ENCODE data around the gene SPRING1. TPM values are rescaled to one million over a fixed set of nuclear protein-coding genes. Genes with fewer than 3 reads are reported as not detected.

SPRING1 gene
- total RNA-seq, 1 donor from 2014 or later: 77.0 TPM

GRCh38 chr12:116693286-116694227 is 44.3 kb downstream of the SPRING1 start:
- H3K36me3 ChIP-seq (ENCODE audit: control insufficient read depth, insufficient read depth, low read length): no peaks in the 10 kb centered on the region
- H3K27me3 ChIP-seq (ENCODE audit: control insufficient read depth, insufficient read depth, low read length): peaks cover 53% of the 10 kb centered on the region
- no peak for TF ChIP-seq CTCF (IDR thresholded peaks at IDR 0.05; ENCODE audit: insufficient read depth, low read length, poor library complexity, severe bottlenecking)
- no peak for DNase-seq (ENCODE audit: low read depth)
- no peak overlapping the region for H3K4me3 ChIP-seq (ENCODE audit: low read depth, low read length)

GRCh38 chr12:116692605-116693004 is 45.3 kb downstream of the SPRING1 start:
- no peak for TF ChIP-seq CTCF (IDR thresholded peaks at IDR 0.05; ENCODE audit: insufficient read depth, low read length, poor library complexity, severe bottlenecking)
- H3K27me3 ChIP-seq (ENCODE audit: control insufficient read depth, insufficient read depth, low read length): peaks cover 50% of the 10 kb centered on the region
- H3K4me3 ChIP-seq (ENCODE audit: low read depth, low read length): no peak overlapping the region
- DNase-seq (ENCODE audit: low read depth): no peak
- no peaks in the 10 kb centered on the region for H3K36me3 ChIP-seq (ENCODE audit: control insufficient read depth, insufficient read depth, low read length)

- no peak for TF ChIP-seq CTCF (IDR thresholded peaks at IDR 0.05; ENCODE audit: insufficient read depth, low read length, poor library complexity, severe bottlenecking)
- no peak for DNase-seq (ENCODE audit: low read depth)
- Histone ChIP-seq H3K4me3 (ENCODE audit: low read depth, low read length) (no peak overlapping the region), H3K27me3 (ENCODE audit: control insufficient read depth, insufficient read depth, low read length) (peaks cover 43% of the 10 kb centered on the region), H3K36me3 (ENCODE audit: control insufficient read depth, insufficient read depth, low read length) (no peaks in the 10 kb centered on the region)
Observed at GRCh38 chr12:116691636-116692035, 46.2 kb downstream of the SPRING1 start.

- H3K27me3 ChIP-seq (ENCODE audit: control insufficient read depth, insufficient read depth, low read length): peaks cover 40% of the 10 kb centered on the region
- DNase-seq (ENCODE audit: low read depth): no peak
- TF ChIP-seq CTCF (IDR thresholded peaks at IDR 0.05; ENCODE audit: insufficient read depth, low read length, poor library complexity, severe bottlenecking): no peak
- no peak overlapping the region for H3K4me3 ChIP-seq (ENCODE audit: low read depth, low read length)
- no peaks in the 10 kb centered on the region for H3K36me3 ChIP-seq (ENCODE audit: control insufficient read depth, insufficient read depth, low read length)
Observed at GRCh38 chr12:116691205-116691604, 46.7 kb downstream of the SPRING1 start.

- no peak for DNase-seq (ENCODE audit: low read depth)
- Histone ChIP-seq H3K4me3 (ENCODE audit: low read depth, low read length) (no peak overlapping the region), H3K36me3 (ENCODE audit: control insufficient read depth, insufficient read depth, low read length) (no peaks in the 10 kb centered on the region), H3K27me3 (ENCODE audit: control insufficient read depth, insufficient read depth, low read length) (peaks cover 34% of the 10 kb centered on the region)
- no peak for TF ChIP-seq CTCF (IDR thresholded peaks at IDR 0.05; ENCODE audit: insufficient read depth, low read length, poor library complexity, severe bottlenecking)
Observed at GRCh38 chr12:116689979-116690744, 47.7 kb downstream of the SPRING1 start.

All from kidney epithelial cell (primary cell).